Measurements from ENCODE around the gene PBRM1. TPM values are rescaled to one million over a fixed set of nuclear protein-coding genes. Genes with fewer than 3 reads are reported as not detected.
A peak's percentile ranks its signal among the peaks of the same experiment; 100 is the strongest.

PBRM1 gene
- total and polyA plus RNA-seq, 8 donors = 6.0 to 130 (median 64.9) TPM

GRCh38 chr3:52670621-52671521, 14.8 kb downstream of the PBRM1 start:
- Histone ChIP-seq H3K4me3 (no peak overlapping the region), H3K4me1 (peaks cover 4 to 24% (median 13%) of the 10 kb centered on the region in 4 donors), H3K27ac (peak overlapping the region in 4 of 5 donors; percentile 17 to 65 (median 46)), H3K27me3 (no peaks in the 10 kb centered on the region), H3K9me3 (no peaks in the 10 kb centered on the region), H3K36me3 (peaks cover 30 to 90% (median 77%) of the 10 kb centered on the region in 4 donors)
- TF ChIP-seq CTCF (IDR thresholded peaks at IDR 0.05) (no peak), POLR2AphosphoS5 (IDR thresholded peaks at IDR 0.05) (peak in 1 of 3 donors; percentile 57)
- DNase-seq = no peak
- 63 to 79% (median 71%) methylated on average over 9 of the region's 9 CpGs for WGBS, 5 donors
- intact Hi-C loops (cut with DNase I; ENCODE audit: low total_unique reads) = no loop called here

DNA sequence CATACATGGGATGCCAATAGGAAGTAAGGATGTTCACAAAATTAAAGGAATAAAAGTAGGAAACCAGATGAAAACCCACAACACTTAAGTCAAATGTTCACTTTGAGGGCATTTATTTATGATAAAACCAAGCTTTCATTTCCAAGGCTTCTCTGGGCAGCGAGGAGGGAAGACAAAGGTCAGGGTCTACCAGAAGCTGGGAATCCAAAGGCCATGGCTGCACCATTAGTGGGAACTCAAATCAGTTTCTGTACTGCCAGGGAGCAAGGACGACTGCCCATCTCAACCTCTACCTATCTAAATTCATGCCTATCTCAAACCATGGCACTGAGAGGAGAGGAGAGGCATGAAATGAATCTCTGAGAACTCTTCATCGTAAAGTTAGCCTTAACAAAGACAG, 22.6 kb downstream of the PBRM1 start:
- DNase-seq = no peak
- intact Hi-C loops (cut with DNase I; ENCODE audit: low total_unique reads) = no loop called here
- Histone ChIP-seq H3K27me3 (no peaks in the 10 kb centered on the region), H3K4me3 (no peak overlapping the region), H3K36me3 (peaks cover 42 to 97% (median 94%) of the 10 kb centered on the region in 4 donors), H3K27ac (no peak overlapping the region), H3K9me3 (no peaks in the 10 kb centered on the region), H3K4me1 (no peaks in the 10 kb centered on the region)
- TF ChIP-seq POLR2AphosphoS5 (IDR thresholded peaks at IDR 0.05) (no peak), POLR2A (IDR thresholded peaks at IDR 0.05) (no peak), EP300 (IDR thresholded peaks at IDR 0.05) (no peak), CTCF (IDR thresholded peaks at IDR 0.05) (no peak)
- WGBS, 5 donors = 88 to 96% (median 92%) methylated on average over 3 of the region's 3 CpGs

GRCh38 chr3:52660046-52660445, 25.7 kb downstream of the PBRM1 start:
- Histone ChIP-seq H3K4me1 (no peaks in the 10 kb centered on the region), H3K9me3 (no peaks in the 10 kb centered on the region), H3K36me3 (peaks cover 53 to 98% (median 97%) of the 10 kb centered on the region in 4 donors), H3K27me3 (no peaks in the 10 kb centered on the region), H3K27ac (no peak overlapping the region), H3K4me3 (no peak overlapping the region)
- intact Hi-C loops (cut with DNase I; ENCODE audit: low total_unique reads) = no loop called here
- TF ChIP-seq CTCF (IDR thresholded peaks at IDR 0.05) (no peak), EP300 (IDR thresholded peaks at IDR 0.05) (no peak), POLR2AphosphoS5 (IDR thresholded peaks at IDR 0.05) (no peak), POLR2A (IDR thresholded peaks at IDR 0.05) (no peak)
- no peak for DNase-seq
- WGBS, 5 donors = 62 to 87% (median 76%) methylated on average over 3 of the region's 3 CpGs

GRCh38 chr3:52655895-52656294, 29.8 kb downstream of the PBRM1 start:
- H3K27ac ChIP-seq = no peak overlapping the region
- peaks cover 65 to 100% (median 100%) of the 10 kb centered on the region in 4 donors for H3K36me3 ChIP-seq
- H3K4me1 ChIP-seq = no peaks in the 10 kb centered on the region
- no peaks in the 10 kb centered on the region for H3K27me3 ChIP-seq
- no peak for TF ChIP-seq CTCF (IDR thresholded peaks at IDR 0.05)
- TF ChIP-seq POLR2AphosphoS5 (IDR thresholded peaks at IDR 0.05) = no peak
- TF ChIP-seq POLR2A (IDR thresholded peaks at IDR 0.05) = no peak
- TF ChIP-seq EP300 (IDR thresholded peaks at IDR 0.05) = no peak
- no peaks in the 10 kb centered on the region for H3K9me3 ChIP-seq
- no peak for DNase-seq
- intact Hi-C loops (cut with DNase I; ENCODE audit: low total_unique reads) = no loop called here
- no peak overlapping the region for H3K4me3 ChIP-seq
- 91 to 100% (median 92%) methylated on average over 3 of the region's 3 CpGs for WGBS, 5 donors

Measured in stomach (tissue), 9 donors.